Measurements from ENCODE around the gene HCFC1.

DNA sequence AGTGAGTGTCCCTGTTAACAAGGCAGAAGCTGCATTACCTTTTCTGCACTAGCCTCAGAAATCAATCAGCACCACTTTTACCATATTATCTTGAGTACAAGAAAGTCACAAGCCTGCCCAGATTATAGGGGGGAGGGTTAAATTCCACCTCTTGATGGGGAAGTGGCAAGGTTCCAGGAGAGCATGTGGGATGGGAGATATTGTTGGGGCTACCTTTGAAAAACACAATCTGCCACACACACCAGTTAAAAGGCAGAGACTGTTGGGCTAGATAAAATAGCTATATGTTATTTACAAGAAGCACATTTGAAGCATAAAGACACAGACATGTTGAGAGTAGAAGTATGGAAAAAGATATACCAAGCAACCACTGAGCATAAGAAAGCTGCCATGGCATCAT is 73.7 kb downstream of the HCFC1 start:
- no peak for TF ChIP-seq EZH2 (IDR thresholded peaks at IDR 0.05; ENCODE audit: low read depth, low read length, severe bottlenecking)
- TF ChIP-seq, protein P1, sequence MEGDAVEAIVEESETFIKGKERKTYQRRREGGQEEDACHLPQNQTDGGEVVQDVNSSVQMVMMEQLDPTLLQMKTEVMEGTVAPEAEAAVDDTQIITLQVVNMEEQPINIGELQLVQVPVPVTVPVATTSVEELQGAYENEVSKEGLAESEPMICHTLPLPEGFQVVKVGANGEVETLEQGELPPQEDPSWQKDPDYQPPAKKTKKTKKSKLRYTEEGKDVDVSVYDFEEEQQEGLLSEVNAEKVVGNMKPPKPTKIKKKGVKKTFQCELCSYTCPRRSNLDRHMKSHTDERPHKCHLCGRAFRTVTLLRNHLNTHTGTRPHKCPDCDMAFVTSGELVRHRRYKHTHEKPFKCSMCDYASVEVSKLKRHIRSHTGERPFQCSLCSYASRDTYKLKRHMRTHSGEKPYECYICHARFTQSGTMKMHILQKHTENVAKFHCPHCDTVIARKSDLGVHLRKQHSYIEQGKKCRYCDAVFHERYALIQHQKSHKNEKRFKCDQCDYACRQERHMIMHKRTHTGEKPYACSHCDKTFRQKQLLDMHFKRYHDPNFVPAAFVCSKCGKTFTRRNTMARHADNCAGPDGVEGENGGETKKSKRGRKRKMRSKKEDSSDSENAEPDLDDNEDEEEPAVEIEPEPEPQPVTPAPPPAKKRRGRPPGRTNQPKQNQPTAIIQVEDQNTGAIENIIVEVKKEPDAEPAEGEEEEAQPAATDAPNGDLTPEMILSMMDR (IDR thresholded peaks at IDR 0.05; ENCODE audit: control extremely low read depth in 1 of 3, insufficient read depth in 1 of 3, low read depth in 1 of 3, low read length in 3 of 3) = no peak
- TF ChIP-seq FOSL1 (IDR thresholded peaks at IDR 0.05; ENCODE audit: insufficient read depth, low read depth, low read length) = no peak
- no peak for TF ChIP-seq SP1 (IDR thresholded peaks at IDR 0.05; ENCODE audit: low read depth, low read length)
- no peak for TF ChIP-seq USF2 (IDR thresholded peaks at IDR 0.05; ENCODE audit: low read length)
- TF ChIP-seq TBP (IDR thresholded peaks at IDR 0.05; ENCODE audit: low read depth, low read length) = no peak
- TF ChIP-seq TEAD4 (IDR thresholded peaks at IDR 0.05; ENCODE audit: low read depth, low read length) = no peak
- TF ChIP-seq BRCA1 (IDR thresholded peaks at IDR 0.05; ENCODE audit: low read depth, low read length) = no peak
- TF ChIP-seq SUZ12 (IDR thresholded peaks at IDR 0.05; ENCODE audit: low read length) = no peak
- TF ChIP-seq YY1 (IDR thresholded peaks at IDR 0.05; ENCODE audit: low read depth, low read length) = no peak
- TF ChIP-seq, protein P2, sequence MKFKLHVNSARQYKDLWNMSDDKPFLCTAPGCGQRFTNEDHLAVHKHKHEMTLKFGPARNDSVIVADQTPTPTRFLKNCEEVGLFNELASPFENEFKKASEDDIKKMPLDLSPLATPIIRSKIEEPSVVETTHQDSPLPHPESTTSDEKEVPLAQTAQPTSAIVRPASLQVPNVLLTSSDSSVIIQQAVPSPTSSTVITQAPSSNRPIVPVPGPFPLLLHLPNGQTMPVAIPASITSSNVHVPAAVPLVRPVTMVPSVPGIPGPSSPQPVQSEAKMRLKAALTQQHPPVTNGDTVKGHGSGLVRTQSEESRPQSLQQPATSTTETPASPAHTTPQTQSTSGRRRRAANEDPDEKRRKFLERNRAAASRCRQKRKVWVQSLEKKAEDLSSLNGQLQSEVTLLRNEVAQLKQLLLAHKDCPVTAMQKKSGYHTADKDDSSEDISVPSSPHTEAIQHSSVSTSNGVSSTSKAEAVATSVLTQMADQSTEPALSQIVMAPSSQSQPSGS (IDR thresholded peaks at IDR 0.05; ENCODE audit: low read length) = no peak
- no peak for TF ChIP-seq MAFK (IDR thresholded peaks at IDR 0.05; ENCODE audit: low read depth, low read length)
- no peak for TF ChIP-seq SIRT6 (IDR thresholded peaks at IDR 0.05; ENCODE audit: low read length)
- no peak for TF ChIP-seq CEBPB (IDR thresholded peaks at IDR 0.05; ENCODE audit: low read depth, low read length)
